HL-60 (cell line): ENCODE results near the gene LRP1B.

Experiments
- DNase-seq, 2 experiments: peaks; one replicate each; pipeline ENCODE4 v3.0.0-alpha.2; 2010 to 2020; ENCODE audit warnings: low read depth in 1 of 2, low spot score in 1 of 2
- H3K27ac ChIP-seq: fragments of 250-450 bp; sonication (Bioruptor Pico); replicated peaks from 2 replicates; pipeline ENCODE4 v1.5.1; 2020; ENCODE audit warnings: mild to moderate bottlenecking, moderate library complexity
- H3K27me3 ChIP-seq: fragments of 250-450 bp; sonication (Bioruptor Pico); 2 replicates; pipeline ENCODE4 v1.5.1; 2021; ENCODE audit warnings: mild to moderate bottlenecking, moderate library complexity; ENCODE audit not compliant: insufficient read depth, poor library complexity, severe bottlenecking
- H3K4me3 ChIP-seq: replicated peaks from 2 replicates; pipeline ENCODE4 v1.5.1; 2011; ENCODE audit warnings: mild to moderate bottlenecking, control low read depth, low read length; ENCODE audit not compliant: insufficient read depth
- CTCF ChIP-seq: IDR thresholded peaks from one replicate; pipeline ENCODE4 v1.5.1; 2011; ENCODE audit warnings: low read length, control low read depth, inconsistent platforms; ENCODE audit not compliant: insufficient read depth
- GABPA ChIP-seq: IDR thresholded peaks from 2 replicates; pipeline ENCODE4 v1.6.1; 2012; ENCODE audit warnings: low read depth
- POLR2AphosphoS5 ChIP-seq: IDR thresholded peaks from 2 replicates; pipeline ENCODE4 v1.6.1; 2012; ENCODE audit warnings: low read depth
- SPI1 ChIP-seq: IDR thresholded peaks from 2 replicates; pipeline ENCODE4 v1.6.1; 2012; ENCODE audit warnings: low read depth, mild to moderate bottlenecking, borderline replicate concordance
- TF ChIP-seq, protein P1 (sequence below): IDR thresholded peaks from 2 replicates; pipeline ENCODE4 v1.6.1; 2012; ENCODE audit warnings: low read depth; ENCODE audit not compliant: insufficient replicate concordance

LRP1B gene

DNA sequence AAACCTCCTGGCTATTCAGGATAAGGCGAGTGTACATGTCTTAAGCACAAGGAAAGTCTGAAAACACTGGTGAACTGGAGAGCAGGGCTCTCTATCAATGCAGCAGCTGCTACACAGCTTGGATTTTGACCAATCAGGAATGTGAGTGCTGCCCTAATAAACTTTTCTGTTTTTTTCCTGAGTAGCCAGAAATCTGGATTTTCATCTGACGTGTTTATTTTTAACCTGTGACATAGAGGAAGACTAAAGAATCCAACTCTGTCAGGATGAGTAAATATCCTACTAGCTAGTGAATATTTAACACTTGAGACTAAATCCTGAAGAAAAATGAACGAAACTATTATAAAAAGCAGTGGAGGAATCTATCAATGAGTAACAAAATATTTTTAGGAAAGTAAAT is 1638.9 kb downstream of the LRP1B start:
- no peak for DNase-seq
- Histone ChIP-seq H3K27me3 (no peaks in the 10 kb centered on the region), H3K27ac (no peak overlapping the region), H3K4me3 (no peak overlapping the region)
- no peak for TF ChIP-seq POLR2AphosphoS5
- TF ChIP-seq, protein P1, sequence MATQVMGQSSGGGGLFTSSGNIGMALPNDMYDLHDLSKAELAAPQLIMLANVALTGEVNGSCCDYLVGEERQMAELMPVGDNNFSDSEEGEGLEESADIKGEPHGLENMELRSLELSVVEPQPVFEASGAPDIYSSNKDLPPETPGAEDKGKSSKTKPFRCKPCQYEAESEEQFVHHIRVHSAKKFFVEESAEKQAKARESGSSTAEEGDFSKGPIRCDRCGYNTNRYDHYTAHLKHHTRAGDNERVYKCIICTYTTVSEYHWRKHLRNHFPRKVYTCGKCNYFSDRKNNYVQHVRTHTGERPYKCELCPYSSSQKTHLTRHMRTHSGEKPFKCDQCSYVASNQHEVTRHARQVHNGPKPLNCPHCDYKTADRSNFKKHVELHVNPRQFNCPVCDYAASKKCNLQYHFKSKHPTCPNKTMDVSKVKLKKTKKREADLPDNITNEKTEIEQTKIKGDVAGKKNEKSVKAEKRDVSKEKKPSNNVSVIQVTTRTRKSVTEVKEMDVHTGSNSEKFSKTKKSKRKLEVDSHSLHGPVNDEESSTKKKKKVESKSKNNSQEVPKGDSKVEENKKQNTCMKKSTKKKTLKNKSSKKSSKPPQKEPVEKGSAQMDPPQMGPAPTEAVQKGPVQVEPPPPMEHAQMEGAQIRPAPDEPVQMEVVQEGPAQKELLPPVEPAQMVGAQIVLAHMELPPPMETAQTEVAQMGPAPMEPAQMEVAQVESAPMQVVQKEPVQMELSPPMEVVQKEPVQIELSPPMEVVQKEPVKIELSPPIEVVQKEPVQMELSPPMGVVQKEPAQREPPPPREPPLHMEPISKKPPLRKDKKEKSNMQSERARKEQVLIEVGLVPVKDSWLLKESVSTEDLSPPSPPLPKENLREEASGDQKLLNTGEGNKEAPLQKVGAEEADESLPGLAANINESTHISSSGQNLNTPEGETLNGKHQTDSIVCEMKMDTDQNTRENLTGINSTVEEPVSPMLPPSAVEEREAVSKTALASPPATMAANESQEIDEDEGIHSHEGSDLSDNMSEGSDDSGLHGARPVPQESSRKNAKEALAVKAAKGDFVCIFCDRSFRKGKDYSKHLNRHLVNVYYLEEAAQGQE = no peak
- no peak for TF ChIP-seq GABPA
- TF ChIP-seq SPI1 = no peak
- no peak for TF ChIP-seq CTCF

GRCh38 chr2:140489193-140489592 is 1641.6 kb downstream of the LRP1B start:
- Histone ChIP-seq H3K27me3 (no peaks in the 10 kb centered on the region), H3K4me3 (no peak overlapping the region), H3K27ac (no peak overlapping the region)
- DNase-seq = no peak
- no peak for TF ChIP-seq SPI1
- TF ChIP-seq POLR2AphosphoS5 = no peak
- no peak for TF ChIP-seq GABPA
- TF ChIP-seq, protein P1 = no peak

DNA sequence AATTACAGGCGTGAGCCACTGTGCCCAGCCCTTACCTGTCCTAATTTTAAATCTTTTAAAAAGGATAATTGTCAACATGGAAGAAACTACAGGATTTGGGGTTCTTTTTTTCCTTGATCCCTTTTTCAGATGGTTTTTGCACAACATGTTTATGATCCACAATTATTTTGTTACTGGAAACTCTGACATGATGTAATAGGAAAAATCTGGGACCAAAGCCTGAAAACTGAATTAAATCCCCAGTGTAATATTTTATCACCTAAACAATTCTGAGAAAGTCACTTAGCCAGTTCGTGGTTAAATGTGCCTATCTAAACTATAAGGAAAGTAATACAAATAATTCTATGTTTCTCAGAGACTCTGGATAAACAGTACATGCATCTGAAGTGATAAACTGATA is 1649.7 kb downstream of the LRP1B start:
- H3K27me3 ChIP-seq = no peaks in the 10 kb centered on the region
- H3K27ac ChIP-seq = no peak overlapping the region
- H3K4me3 ChIP-seq = no peak overlapping the region
- no peak for DNase-seq
- TF ChIP-seq GABPA = no peak
- TF ChIP-seq, protein P1 = no peak
- no peak for TF ChIP-seq CTCF
- TF ChIP-seq POLR2AphosphoS5 = no peak
- TF ChIP-seq SPI1 = no peak

DNA sequence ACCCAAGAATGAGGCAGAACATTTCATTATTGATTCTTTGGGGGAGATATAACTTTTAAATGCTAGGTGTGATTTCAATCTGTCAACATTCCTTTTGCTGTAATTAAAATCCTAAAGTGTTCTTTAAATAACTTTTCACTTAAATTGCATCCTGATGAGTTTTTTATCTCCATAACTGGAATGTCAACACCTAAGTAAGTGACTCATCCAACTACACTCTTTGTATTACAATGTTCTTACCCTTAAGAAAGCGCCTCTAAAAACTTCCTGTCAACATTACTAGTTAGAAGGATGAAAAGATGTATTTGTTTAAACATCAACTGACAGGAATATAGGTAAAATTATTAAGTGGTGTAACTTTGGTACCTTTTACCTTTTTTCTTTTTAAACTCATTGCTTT is 1657.0 kb downstream of the LRP1B start:
- TF ChIP-seq POLR2AphosphoS5 (no peak), CTCF (no peak), SPI1 (no peak), GABPA (no peak)
- TF ChIP-seq, protein P1 = no peak
- H3K27ac ChIP-seq = no peak overlapping the region

More for the DNA sequence above, 1657.0 kb downstream of the LRP1B start:
- no peak for DNase-seq
- Histone ChIP-seq H3K27me3 (no peaks in the 10 kb centered on the region), H3K4me3 (no peak overlapping the region)
